ENCODE results near the gene CYYR1.

The CYYR1 gene

GRCh38 chr21:26554365-26554764 is 18.7 kb downstream of the CYYR1 start:
- DNase-seq (ENCODE audit: low read depth, low spot score), result no peak

- no peak for DNase-seq (ENCODE audit: low read depth, low spot score)
Measured at GRCh38 chr21:26553898-26554297, 19.2 kb downstream of the CYYR1 start.

GRCh38 chr21:26550326-26550725 is 22.8 kb downstream of the CYYR1 start:
- DNase-seq (ENCODE audit: low read depth, low spot score), result peak; percentile 28

- DNase-seq (ENCODE audit: low read depth, low spot score), result no peak
Measured at GRCh38 chr21:26546446-26547097, 26.5 kb downstream of the CYYR1 start.

GRCh38 chr21:26544201-26544775 is 28.8 kb downstream of the CYYR1 start:
- DNase-seq (ENCODE audit: low read depth, low spot score), result no peak

- no peak for DNase-seq (ENCODE audit: low read depth, low spot score)
Measured at GRCh38 chr21:26540651-26541050, 32.4 kb downstream of the CYYR1 start.

- no peak for DNase-seq (ENCODE audit: low read depth, low spot score)
Measured at GRCh38 chr21:26539566-26539965, 33.5 kb downstream of the CYYR1 start.

GRCh38 chr21:26534517-26534916 is 38.6 kb downstream of the CYYR1 start:
- no peak for DNase-seq (ENCODE audit: low read depth, low spot score)

GRCh38 chr21:26532208-26532607 is 40.9 kb downstream of the CYYR1 start:
- DNase-seq (ENCODE audit: low read depth, low spot score), result no peak

GRCh38 chr21:26529526-26529925 is 43.6 kb downstream of the CYYR1 start:
- DNase-seq (ENCODE audit: low read depth, low spot score), result no peak

GRCh38 chr21:26528882-26529281 is 44.2 kb downstream of the CYYR1 start:
- DNase-seq (ENCODE audit: low read depth, low spot score), result no peak

GRCh38 chr21:26522704-26523103 is 50.4 kb downstream of the CYYR1 start:
- DNase-seq (ENCODE audit: low read depth, low spot score), result no peak

- no peak for DNase-seq (ENCODE audit: low read depth, low spot score)
Measured at GRCh38 chr21:26519142-26519541, 53.9 kb downstream of the CYYR1 start.

- DNase-seq (ENCODE audit: low read depth, low spot score), result no peak
Measured at GRCh38 chr21:26515257-26515656, 57.8 kb downstream of the CYYR1 start.

- DNase-seq (ENCODE audit: low read depth, low spot score), result peak; percentile 93
Measured at GRCh38 chr21:26513212-26513611, 59.9 kb downstream of the CYYR1 start.

- no peak for DNase-seq (ENCODE audit: low read depth, low spot score)
Measured at GRCh38 chr21:26512664-26513063, 60.4 kb downstream of the CYYR1 start.

- no peak for DNase-seq (ENCODE audit: low read depth, low spot score)
Measured at GRCh38 chr21:26508903-26509302, 64.2 kb downstream of the CYYR1 start.

- DNase-seq (ENCODE audit: low read depth, low spot score), result peak; percentile 48
Measured at GRCh38 chr21:26506956-26507355, 66.1 kb downstream of the CYYR1 start.

GRCh38 chr21:26505211-26505610 is 67.9 kb downstream of the CYYR1 start:
- no peak for DNase-seq (ENCODE audit: low read depth, low spot score)

- DNase-seq (ENCODE audit: low read depth, low spot score), result no peak
Measured at GRCh38 chr21:26503414-26503813, 69.7 kb downstream of the CYYR1 start.

- no peak for DNase-seq (ENCODE audit: low read depth, low spot score)
Measured at GRCh38 chr21:26501495-26502021, 71.5 kb downstream of the CYYR1 start.

GRCh38 chr21:26499495-26499894 is 73.6 kb downstream of the CYYR1 start:
- no peak for DNase-seq (ENCODE audit: low read depth, low spot score)

GRCh38 chr21:26495283-26495849 is 77.7 kb downstream of the CYYR1 start:
- no peak for DNase-seq (ENCODE audit: low read depth, low spot score)
